ENCODE data around the gene HMGA1.

DNA sequence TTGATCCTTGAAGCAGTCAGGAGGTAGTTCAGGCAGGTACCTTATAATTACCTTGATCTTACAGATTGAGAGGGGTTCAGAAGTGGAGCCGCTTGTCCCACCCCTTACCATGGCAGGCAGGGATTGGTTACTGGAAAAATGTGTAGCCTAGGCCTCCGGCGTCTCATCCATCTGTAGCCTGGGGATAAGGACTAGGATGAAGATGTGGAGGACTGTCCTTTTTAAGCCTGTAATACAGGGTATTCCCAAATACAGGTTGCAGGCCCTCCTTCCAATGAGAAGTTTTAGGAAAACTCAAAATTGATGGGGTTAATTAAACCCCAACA lies 2.8 kb downstream of the HMGA1 start:
- TF ChIP-seq SP1 (CRISPR knock-in tag; conservative IDR thresholded peaks at IDR 0.05) (no peak), ZNF423 (CRISPR knock-in tag; IDR thresholded peaks at IDR 0.05) (no peak), CREB1 (CRISPR knock-in tag; IDR thresholded peaks at IDR 0.05) (no peak), CTCF (IDR thresholded peaks at IDR 0.05) (no peak), HMGXB4 (CRISPR knock-in tag; IDR thresholded peaks at IDR 0.05) (no peak), JUN (CRISPR knock-in tag; IDR thresholded peaks at IDR 0.05) (no peak), E2F5 (CRISPR knock-in tag; IDR thresholded peaks at IDR 0.05) (no peak), NFATC4 (CRISPR knock-in tag; IDR thresholded peaks at IDR 0.05) (no peak), TEAD1 (CRISPR knock-in tag; IDR thresholded peaks at IDR 0.05) (no peak), IRF1 (CRISPR knock-in tag; IDR thresholded peaks at IDR 0.05) (no peak), MLX (CRISPR knock-in tag; IDR thresholded peaks at IDR 0.05) (no peak), ZNF121 (CRISPR knock-in tag; IDR thresholded peaks at IDR 0.05) (no peak), ESRRA (CRISPR knock-in tag; IDR thresholded peaks at IDR 0.05; ENCODE audit: borderline replicate concordance) (no peak)
- TF ChIP-seq, protein P1, sequence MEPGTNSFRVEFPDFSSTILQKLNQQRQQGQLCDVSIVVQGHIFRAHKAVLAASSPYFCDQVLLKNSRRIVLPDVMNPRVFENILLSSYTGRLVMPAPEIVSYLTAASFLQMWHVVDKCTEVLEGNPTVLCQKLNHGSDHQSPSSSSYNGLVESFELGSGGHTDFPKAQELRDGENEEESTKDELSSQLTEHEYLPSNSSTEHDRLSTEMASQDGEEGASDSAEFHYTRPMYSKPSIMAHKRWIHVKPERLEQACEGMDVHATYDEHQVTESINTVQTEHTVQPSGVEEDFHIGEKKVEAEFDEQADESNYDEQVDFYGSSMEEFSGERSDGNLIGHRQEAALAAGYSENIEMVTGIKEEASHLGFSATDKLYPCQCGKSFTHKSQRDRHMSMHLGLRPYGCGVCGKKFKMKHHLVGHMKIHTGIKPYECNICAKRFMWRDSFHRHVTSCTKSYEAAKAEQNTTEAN (CRISPR knock-in tag; IDR thresholded peaks at IDR 0.05), result no peak

All from WTC11 (cell line).